Measurements from ENCODE around the gene CES2. TPM values are rescaled to one million over a fixed set of nuclear protein-coding genes. Genes with fewer than 3 reads are reported as not detected.
A peak's percentile ranks its signal among the peaks of the same experiment; 100 is the strongest.

Gene CES2
- polyA plus RNA-seq, 2 of the 4 experiments (the other 2 are of a cell fraction) = 20.3 to 20.4 TPM

DNA sequence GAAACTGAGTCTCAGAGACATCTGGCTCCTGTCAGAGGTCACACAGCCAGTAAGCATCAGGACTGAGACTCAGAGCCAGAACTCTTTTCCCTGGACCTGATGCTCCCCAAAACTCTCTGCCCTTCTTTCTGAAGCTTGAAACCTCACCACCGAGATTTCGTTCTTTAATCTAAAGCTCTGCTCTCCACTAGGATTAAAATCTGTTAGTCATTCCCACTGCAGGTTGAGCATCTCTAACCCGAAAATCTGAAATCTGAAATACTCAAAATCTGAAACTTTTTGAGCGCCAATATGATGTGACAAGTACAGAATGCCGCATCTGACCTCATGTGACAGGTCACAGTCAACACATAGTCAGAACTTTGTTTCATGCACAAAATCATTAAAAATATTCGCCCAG is 18.8 kb upstream of the CES2 start:
- ATAC-seq (no peak), DNase-seq (ENCODE audit: low read depth in 1 of 2, low spot score in 1 of 2) (no peak), FAIRE-seq (no peak)
- Histone ChIP-seq H3K4me2 (no peak overlapping the region), H3K4me1 (peaks cover 9% of the 10 kb centered on the region; the same call in 1 of the 3 replicates), H3K4me3 (no peak overlapping the region), H3K9me3 (no peaks in the 10 kb centered on the region), H3K27ac (no peak overlapping the region)
- CTCF ChIA-PET = interaction anchor here (0.7 to 40.8 kb wide), 6 partner anchors 2 to 268 kb away, joined by 3 to 837 read pairs (median 3); partner anchors contain the start of genes CDH16, PDP2 and RRAD
- TF ChIP-seq RNF2 (IDR thresholded peaks at IDR 0.05; ENCODE audit: borderline replicate concordance, low read depth) = no peak
- TF ChIP-seq, protein P1, sequence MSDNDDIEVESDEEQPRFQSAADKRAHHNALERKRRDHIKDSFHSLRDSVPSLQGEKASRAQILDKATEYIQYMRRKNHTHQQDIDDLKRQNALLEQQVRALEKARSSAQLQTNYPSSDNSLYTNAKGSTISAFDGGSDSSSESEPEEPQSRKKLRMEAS (IDR thresholded peaks at IDR 0.05) = no peak
- TF ChIP-seq CHD4 (IDR thresholded peaks at IDR 0.05; ENCODE audit: borderline replicate concordance) = no peak
- no peak for TF ChIP-seq HOXA7 (CRISPR knock-in tag; IDR thresholded peaks at IDR 0.05)
- TF ChIP-seq TP53 (CRISPR knock-in tag; IDR thresholded peaks at IDR 0.05) = no peak
- TF ChIP-seq RCOR1 (IDR thresholded peaks at IDR 0.05; ENCODE audit: low read depth, low read length) = no peak
- TF ChIP-seq FOXS1 (CRISPR knock-in tag; IDR thresholded peaks at IDR 0.05) = no peak
- TF ChIP-seq, protein P2, sequence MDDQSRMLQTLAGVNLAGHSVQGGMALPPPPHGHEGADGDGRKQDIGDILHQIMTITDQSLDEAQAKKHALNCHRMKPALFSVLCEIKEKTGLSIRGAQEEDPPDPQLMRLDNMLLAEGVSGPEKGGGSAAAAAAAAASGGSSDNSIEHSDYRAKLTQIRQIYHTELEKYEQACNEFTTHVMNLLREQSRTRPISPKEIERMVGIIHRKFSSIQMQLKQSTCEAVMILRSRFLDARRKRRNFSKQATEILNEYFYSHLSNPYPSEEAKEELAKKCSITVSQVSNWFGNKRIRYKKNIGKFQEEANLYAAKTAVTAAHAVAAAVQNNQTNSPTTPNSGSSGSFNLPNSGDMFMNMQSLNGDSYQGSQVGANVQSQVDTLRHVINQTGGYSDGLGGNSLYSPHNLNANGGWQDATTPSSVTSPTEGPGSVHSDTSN (IDR thresholded peaks at IDR 0.05) = no peak
- TF ChIP-seq GATA3 (IDR thresholded peaks at IDR 0.05; ENCODE audit: borderline replicate concordance) = no peak
- TF ChIP-seq, protein P3, sequence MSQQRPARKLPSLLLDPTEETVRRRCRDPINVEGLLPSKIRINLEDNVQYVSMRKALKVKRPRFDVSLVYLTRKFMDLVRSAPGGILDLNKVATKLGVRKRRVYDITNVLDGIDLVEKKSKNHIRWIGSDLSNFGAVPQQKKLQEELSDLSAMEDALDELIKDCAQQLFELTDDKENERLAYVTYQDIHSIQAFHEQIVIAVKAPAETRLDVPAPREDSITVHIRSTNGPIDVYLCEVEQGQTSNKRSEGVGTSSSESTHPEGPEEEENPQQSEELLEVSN (IDR thresholded peaks at IDR 0.05; ENCODE audit: borderline replicate concordance, low read depth) = no peak
- TF ChIP-seq KDM1A (IDR thresholded peaks at IDR 0.05; ENCODE audit: low read depth) = no peak
- TF ChIP-seq, protein P4, sequence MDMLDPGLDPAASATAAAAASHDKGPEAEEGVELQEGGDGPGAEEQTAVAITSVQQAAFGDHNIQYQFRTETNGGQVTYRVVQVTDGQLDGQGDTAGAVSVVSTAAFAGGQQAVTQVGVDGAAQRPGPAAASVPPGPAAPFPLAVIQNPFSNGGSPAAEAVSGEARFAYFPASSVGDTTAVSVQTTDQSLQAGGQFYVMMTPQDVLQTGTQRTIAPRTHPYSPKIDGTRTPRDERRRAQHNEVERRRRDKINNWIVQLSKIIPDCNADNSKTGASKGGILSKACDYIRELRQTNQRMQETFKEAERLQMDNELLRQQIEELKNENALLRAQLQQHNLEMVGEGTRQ (IDR thresholded peaks at IDR 0.05) = no peak
- TF ChIP-seq HOXB13 (CRISPR knock-in tag; IDR thresholded peaks at IDR 0.05; ENCODE audit: low read depth) = no peak
- TF ChIP-seq JUNB (IDR thresholded peaks at IDR 0.05) = no peak
- TF ChIP-seq MYC (IDR thresholded peaks at IDR 0.05; ENCODE audit: borderline replicate concordance, low read length) = no peak
- TF ChIP-seq, protein P5, sequence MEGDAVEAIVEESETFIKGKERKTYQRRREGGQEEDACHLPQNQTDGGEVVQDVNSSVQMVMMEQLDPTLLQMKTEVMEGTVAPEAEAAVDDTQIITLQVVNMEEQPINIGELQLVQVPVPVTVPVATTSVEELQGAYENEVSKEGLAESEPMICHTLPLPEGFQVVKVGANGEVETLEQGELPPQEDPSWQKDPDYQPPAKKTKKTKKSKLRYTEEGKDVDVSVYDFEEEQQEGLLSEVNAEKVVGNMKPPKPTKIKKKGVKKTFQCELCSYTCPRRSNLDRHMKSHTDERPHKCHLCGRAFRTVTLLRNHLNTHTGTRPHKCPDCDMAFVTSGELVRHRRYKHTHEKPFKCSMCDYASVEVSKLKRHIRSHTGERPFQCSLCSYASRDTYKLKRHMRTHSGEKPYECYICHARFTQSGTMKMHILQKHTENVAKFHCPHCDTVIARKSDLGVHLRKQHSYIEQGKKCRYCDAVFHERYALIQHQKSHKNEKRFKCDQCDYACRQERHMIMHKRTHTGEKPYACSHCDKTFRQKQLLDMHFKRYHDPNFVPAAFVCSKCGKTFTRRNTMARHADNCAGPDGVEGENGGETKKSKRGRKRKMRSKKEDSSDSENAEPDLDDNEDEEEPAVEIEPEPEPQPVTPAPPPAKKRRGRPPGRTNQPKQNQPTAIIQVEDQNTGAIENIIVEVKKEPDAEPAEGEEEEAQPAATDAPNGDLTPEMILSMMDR (IDR thresholded peaks at IDR 0.05) = no peak
- TF ChIP-seq, protein P6, sequence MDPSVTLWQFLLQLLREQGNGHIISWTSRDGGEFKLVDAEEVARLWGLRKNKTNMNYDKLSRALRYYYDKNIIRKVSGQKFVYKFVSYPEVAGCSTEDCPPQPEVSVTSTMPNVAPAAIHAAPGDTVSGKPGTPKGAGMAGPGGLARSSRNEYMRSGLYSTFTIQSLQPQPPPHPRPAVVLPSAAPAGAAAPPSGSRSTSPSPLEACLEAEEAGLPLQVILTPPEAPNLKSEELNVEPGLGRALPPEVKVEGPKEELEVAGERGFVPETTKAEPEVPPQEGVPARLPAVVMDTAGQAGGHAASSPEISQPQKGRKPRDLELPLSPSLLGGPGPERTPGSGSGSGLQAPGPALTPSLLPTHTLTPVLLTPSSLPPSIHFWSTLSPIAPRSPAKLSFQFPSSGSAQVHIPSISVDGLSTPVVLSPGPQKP (IDR thresholded peaks at IDR 0.05; ENCODE audit: low read depth, low read length) = no peak
- no peak for TF ChIP-seq EP300 (IDR thresholded peaks at IDR 0.05)
- POLR2A ChIA-PET = no interaction called here
- 61% methylated on average over 6 of the region's 6 CpGs for WGBS (ENCODE audit: missing lambda C conversion rate)

DNA sequence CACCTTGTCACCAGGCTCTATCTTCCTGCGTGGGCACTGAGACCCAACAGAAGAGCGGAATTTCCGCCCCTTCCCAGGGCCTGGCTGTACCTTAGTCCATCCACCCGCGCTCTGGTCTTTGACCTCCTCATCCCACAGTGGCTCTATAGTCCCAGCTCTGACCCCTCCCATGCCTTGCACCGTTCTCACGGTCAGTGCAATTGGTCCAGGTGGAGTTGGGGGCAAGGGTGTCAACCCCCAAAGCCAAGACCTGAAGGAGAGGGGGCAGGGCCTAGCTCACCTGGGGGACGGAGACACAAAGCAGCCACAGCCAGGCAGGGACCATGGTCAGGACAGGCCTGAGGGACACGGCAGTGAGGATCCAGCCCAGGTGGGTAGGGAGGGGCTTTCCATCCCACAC is 17.6 kb upstream of the CES2 start:
- no peak for DNase-seq (ENCODE audit: low read depth in 1 of 2, low spot score in 1 of 2)
- Histone ChIP-seq H3K9me3 (no peaks in the 10 kb centered on the region), H3K4me1 (peaks cover 9% of the 10 kb centered on the region; the same call in 1 of the 3 replicates), H3K4me2 (no peak overlapping the region), H3K27ac (peak overlapping the region in 1 of 2 experiments; percentile 1; a peak in 1 of 6 replicates), H3K4me3 (no peak overlapping the region)
- ChIA-PET CTCF (interaction anchor here (1.0 to 40.8 kb wide), 5 partner anchors 3 to 237 kb away, joined by 3 to 837 read pairs (median 7); partner anchors contain the start of genes CDH16, PDP2 and RRAD), POLR2A (no interaction called here)
- ATAC-seq = no peak
- WGBS (ENCODE audit: missing lambda C conversion rate) = 82% methylated on average over 8 of the region's 9 CpGs
- FAIRE-seq = no peak
- no peak for TF ChIP-seq RNF2 (IDR thresholded peaks at IDR 0.05; ENCODE audit: borderline replicate concordance, low read depth)
- no peak for TF ChIP-seq CHD2 (IDR thresholded peaks at IDR 0.05; ENCODE audit: low read length, partially characterized antibody)
- no peak for TF ChIP-seq MYC (IDR thresholded peaks at IDR 0.05; ENCODE audit: borderline replicate concordance, low read length)
- TF ChIP-seq, protein P5 (IDR thresholded peaks at IDR 0.05) = no peak
- TF ChIP-seq GATA3 (IDR thresholded peaks at IDR 0.05; ENCODE audit: borderline replicate concordance) = no peak
- no peak for TF ChIP-seq ZNF302 (CRISPR knock-in tag; IDR thresholded peaks at IDR 0.05)
- TF ChIP-seq CBX8 (IDR thresholded peaks at IDR 0.05) = no peak
- TF ChIP-seq, protein P7, sequence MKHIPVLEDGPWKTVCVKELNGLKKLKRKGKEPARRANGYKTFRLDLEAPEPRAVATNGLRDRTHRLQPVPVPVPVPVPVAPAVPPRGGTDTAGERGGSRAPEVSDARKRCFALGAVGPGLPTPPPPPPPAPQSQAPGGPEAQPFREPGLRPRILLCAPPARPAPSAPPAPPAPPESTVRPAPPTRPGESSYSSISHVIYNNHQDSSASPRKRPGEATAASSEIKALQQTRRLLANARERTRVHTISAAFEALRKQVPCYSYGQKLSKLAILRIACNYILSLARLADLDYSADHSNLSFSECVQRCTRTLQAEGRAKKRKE (CRISPR knock-in tag; IDR thresholded peaks at IDR 0.05; ENCODE audit: low read depth) = no peak
- no peak for TF ChIP-seq SREBF2 (IDR thresholded peaks at IDR 0.05)
- no peak for TF ChIP-seq NFE2L2 (conservative IDR thresholded peaks at IDR 0.05; ENCODE audit: low read length)
- no peak for TF ChIP-seq NPAS2 (CRISPR knock-in tag; IDR thresholded peaks at IDR 0.05; ENCODE audit: borderline replicate concordance)
- TF ChIP-seq, protein P4 (IDR thresholded peaks at IDR 0.05) = no peak
- no peak for TF ChIP-seq RFX5 (IDR thresholded peaks at IDR 0.05)
- no peak for TF ChIP-seq HOXA7 (CRISPR knock-in tag; IDR thresholded peaks at IDR 0.05)
